Pancreas (tissue), 10 donors: ENCODE results near the gene FGF8. TPM values are rescaled to one million over a fixed set of nuclear protein-coding genes. Genes with fewer than 3 reads are reported as not detected.

ENCODE experiments used
- ATAC-seq, 4 donors: fragments of 200-7000 bp; cut with Tn5 transposase; one replicate each; pipeline versions ENCODE4 v1.8.0 to v1.9.1; 2020; ENCODE audit warnings: mild to moderate bottlenecking in 4 of 4, moderate library complexity in 4 of 4
- DNase-seq, 6 donors: peaks; one replicate each; pipeline ENCODE4 v3.0.0-alpha.2; 2020
- FAIRE-seq: peaks from 2 replicates; lab custom pipeline; 2012; peaks lifted over from hg19 to GRCh38; lab: Jason Lieb, UNC
- H3K27ac ChIP-seq, 4 donors: fragments of 200-600 bp; sonication (generic); 1 replicate in 3 of 4; 2 replicates in 1 of 4; pipeline versions ENCODE4 v1.5.0 to v1.8.0; 2020
- H3K27me3 ChIP-seq, 4 donors: fragments of 200-600 bp; one replicate each; pipeline ENCODE4 v1.8.0; 2021
- H3K36me3 ChIP-seq, 3 donors: fragments of 200-600 bp; sonication (generic) in 1 of 3; one replicate each; pipeline versions ENCODE4 v1.5.0 to v1.8.0; 2020 to 2021
- H3K4me1 ChIP-seq, 3 donors: fragments of 200-600 bp; one replicate each; pipeline ENCODE4 v1.8.0; 2021
- H3K4me3 ChIP-seq, 4 donors: fragments of 200-600 bp; sonication (generic) in 2 of 4; one replicate each; pipeline versions ENCODE4 v1.5.0 to v1.8.0; 2020 to 2021
- H3K9me3 ChIP-seq, 4 donors: fragments of 200-600 bp; one replicate each; pipeline ENCODE4 v1.8.0; 2021
- CTCF ChIP-seq, 4 donors: fragments of 200-600 bp; sonication (generic) in 3 of 4; IDR thresholded peaks; one replicate each; pipeline versions ENCODE4 v1.5.0 to v1.8.0; 2021; ENCODE audit warnings: antibody characterized with exemption in 4 of 4
- WGBS, 2 donors: extraction: QIAGEN DNeasy Blood & Tissue Kit; methylation state at CpG; one replicate each; pipeline ENCODE4 v1.1.7; 2013; 5-methylcytosine and 5-hydroxymethylcytosine counted together
- intact Hi-C, 3 donors: fragments of 100-400 bp; cut with DNase I; formaldehyde crosslinking; loops; one replicate each; pipeline versions ENCODE4 v1.11.1 to v1.14.2; 2022
- polyA plus RNA-seq, 2 donors: library from polyadenylated mRNA; stranded (reverse); fragments of 200-250 nt; gene quantifications; one replicate each; pipeline ENCODE4 v1.2.3, GENCODE V29; 2013
- total RNA-seq, 6 donors: library from RNA; stranded (reverse); fragmentation: NEBNext Ultra II Directional in 4 of 6; extraction: Animal tissue kit (Norgen Biotek cat#: 25700) in 4 of 6; gene quantifications; one replicate each; pipeline versions ENCODE4 v1.2.1 to v1.2.4, GENCODE V29; 2021 to 2023
- donor health status: healthy with polysubstance abuse.
- donor health status: DM: no; HTN: no; CAD: no; lungs with moderate emphysema.
- donor health status: DM: no; HTN: no; CAD: no.
- donor health status: control.
- donor health status: control.
- donor health status: Bipolar disorder and iron deficiency.
- donor health status: DM: yes; HTN: yes; CAD: no.
- donor health status: DM: no; HTN: no; CAD: no.
- donor health status: DM: no; HTN: no; CAD: no.
- donor health status: DM: yes; HTN: yes; CAD: no.

FGF8 gene
- total and polyA plus RNA-seq, 8 donors = not detected

GRCh38 chr10:101769541-101770180 is 6.3 kb downstream of the FGF8 start:
- H3K27ac ChIP-seq = no peak overlapping the region
- 70 to 78% methylated on average over 5 of the region's 5 CpGs for WGBS, 2 donors
- no peak for DNase-seq
- H3K36me3 ChIP-seq = no peaks in the 10 kb centered on the region
- FAIRE-seq = no peak
- no peaks in the 10 kb centered on the region for H3K4me1 ChIP-seq
- H3K4me3 ChIP-seq = no peak overlapping the region
- no peak for TF ChIP-seq CTCF (IDR thresholded peaks at IDR 0.05)
- peaks cover 0 to 12% (median 2%) of the 10 kb centered on the region in 4 donors for H3K27me3 ChIP-seq
- H3K9me3 ChIP-seq = no peaks in the 10 kb centered on the region
- intact Hi-C loops = loop anchor here in 1 of 3 donors (10.0 kb wide), 1 partner anchor 155 kb away; no protein-coding TSS in a partner anchor
- ATAC-seq = no peak

DNA sequence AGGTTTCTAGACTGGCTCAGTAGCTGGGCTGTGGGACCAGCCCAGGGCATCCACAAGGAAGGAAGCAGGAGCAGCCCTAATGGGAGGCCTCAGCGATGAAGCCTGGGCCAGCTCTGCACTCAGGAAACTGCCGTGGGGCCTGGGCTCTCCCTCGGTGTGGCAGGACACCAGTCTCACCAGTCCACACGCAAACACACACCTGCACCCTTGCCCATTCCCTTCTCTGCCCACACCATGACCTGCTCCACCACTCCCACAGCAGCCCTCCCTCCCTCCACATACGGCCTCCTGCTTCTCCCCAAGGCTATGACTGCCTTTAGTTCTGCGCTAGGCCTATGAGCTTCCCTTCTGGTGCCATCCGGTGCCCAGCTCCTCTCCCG is 7.1 kb downstream of the FGF8 start:
- DNase-seq (no peak), ATAC-seq (no peak), FAIRE-seq (no peak)
- no peak overlapping the region for H3K27ac ChIP-seq
- H3K4me1 ChIP-seq = no peaks in the 10 kb centered on the region
- 72 to 90% methylated on average over 5 to 8 of the region's 8 CpGs for WGBS, 2 donors
- no peak overlapping the region for H3K4me3 ChIP-seq
- peaks cover 0 to 12% (median 0%) of the 10 kb centered on the region in 4 donors for H3K27me3 ChIP-seq
- no peaks in the 10 kb centered on the region for H3K36me3 ChIP-seq
- H3K9me3 ChIP-seq = no peaks in the 10 kb centered on the region
- intact Hi-C loops = no loop called here
- TF ChIP-seq CTCF (IDR thresholded peaks at IDR 0.05) = no peak

GRCh38 chr10:101767966-101768790 is 7.7 kb downstream of the FGF8 start:
- Histone ChIP-seq H3K36me3 (no peaks in the 10 kb centered on the region), H3K27me3 (peaks cover 0 to 8% (median 0%) of the 10 kb centered on the region in 4 donors), H3K4me3 (no peak overlapping the region), H3K4me1 (no peaks in the 10 kb centered on the region), H3K27ac (no peak overlapping the region), H3K9me3 (no peaks in the 10 kb centered on the region)
- intact Hi-C loops = no loop called here
- FAIRE-seq = no peak
- no peak for ATAC-seq
- WGBS, 2 donors = 59 to 64% methylated on average over 14 of the region's 14 CpGs
- DNase-seq = no peak
- TF ChIP-seq CTCF (IDR thresholded peaks at IDR 0.05) = no peak

GRCh38 chr10:101767600-101767945 is 8.3 kb downstream of the FGF8 start:
- WGBS, 2 donors = 38 to 41% methylated on average over 6 of the region's 6 CpGs
- Histone ChIP-seq H3K9me3 (no peaks in the 10 kb centered on the region), H3K4me1 (no peaks in the 10 kb centered on the region), H3K36me3 (no peaks in the 10 kb centered on the region), H3K4me3 (no peak overlapping the region), H3K27ac (no peak overlapping the region), H3K27me3 (peaks cover 0 to 2% (median 0%) of the 10 kb centered on the region in 4 donors)
- FAIRE-seq = no peak
- intact Hi-C loops = no loop called here
- no peak for TF ChIP-seq CTCF (IDR thresholded peaks at IDR 0.05)
- no peak for DNase-seq
- ATAC-seq = no peak
